GM12891 (cell line): ENCODE data around the gene DENND5B.
A peak's percentile ranks its signal among the peaks of the same experiment; 100 is the strongest.

Source experiments
- POLR2A ChIP-seq: IDR thresholded peaks from 2 replicates; pipeline ENCODE4 v1.6.1; 2011; ENCODE audit warnings: low read depth, low read length, control low read depth
- POLR2AphosphoS5 ChIP-seq: IDR thresholded peaks from 2 replicates; pipeline ENCODE4 v1.6.1; 2011; ENCODE audit warnings: low read depth, low read length, control low read depth
- POU2F2 ChIP-seq: IDR thresholded peaks from 2 replicates; pipeline ENCODE4 v1.6.1; 2011; ENCODE audit warnings: low read depth, mild to moderate bottlenecking, control low read depth, low read length, moderate library complexity
- SPI1 ChIP-seq: IDR thresholded peaks from 2 replicates; pipeline ENCODE4 v1.6.1; 2011; ENCODE audit warnings: low read depth, low read length, control low read depth
- TAF1 ChIP-seq: IDR thresholded peaks from 2 replicates; pipeline ENCODE4 v1.6.1; 2011; ENCODE audit warnings: low read depth, low read length, control low read depth

DNA sequence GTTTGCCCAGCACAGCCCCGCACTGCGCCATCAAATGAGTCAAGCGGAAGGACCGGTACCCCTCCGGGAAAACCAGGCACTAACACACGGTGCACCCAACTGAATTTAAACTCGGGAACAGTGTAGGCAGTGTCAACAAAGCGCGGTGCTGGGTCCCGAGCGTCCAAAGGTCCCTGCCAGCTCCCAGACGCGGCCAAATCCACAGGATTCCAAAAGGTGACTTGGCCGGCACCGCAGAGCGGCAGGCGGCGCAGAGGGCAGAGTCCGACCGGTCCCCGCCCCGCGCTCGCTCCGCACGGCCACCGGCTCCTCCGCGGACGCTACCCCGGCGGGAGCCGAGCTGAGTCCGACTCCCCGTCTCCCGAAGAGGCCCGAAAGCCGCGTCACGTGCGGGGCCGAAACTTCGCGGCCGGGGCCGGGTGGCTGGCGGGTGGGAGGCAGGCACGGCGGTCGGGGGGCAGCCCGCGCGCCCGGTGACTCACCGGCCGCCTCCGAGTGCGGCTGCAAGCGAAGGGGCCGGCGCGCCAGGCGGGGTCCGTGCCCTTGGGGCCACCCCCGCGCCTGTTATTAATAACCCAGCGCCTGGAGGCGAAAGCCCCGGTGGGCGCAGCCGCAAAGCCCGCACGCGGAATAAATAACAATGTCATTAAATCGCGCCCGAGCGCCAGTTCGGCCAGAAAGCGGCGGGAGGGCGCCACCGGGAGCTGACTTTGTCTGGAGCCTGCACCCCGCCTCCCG lies 863 bp downstream of the DENND5B start:
- TF ChIP-seq POLR2AphosphoS5 (no peak), POLR2A (no peak; the same call in 1 of the 2 replicates), TAF1 (0 out of 2 replicates have a peak, but pooled peaks have one; percentile 1), POU2F2 (no peak), SPI1 (no peak)
